ENCODE measurements around the gene LMAN2.

Gene LMAN2, protein sequence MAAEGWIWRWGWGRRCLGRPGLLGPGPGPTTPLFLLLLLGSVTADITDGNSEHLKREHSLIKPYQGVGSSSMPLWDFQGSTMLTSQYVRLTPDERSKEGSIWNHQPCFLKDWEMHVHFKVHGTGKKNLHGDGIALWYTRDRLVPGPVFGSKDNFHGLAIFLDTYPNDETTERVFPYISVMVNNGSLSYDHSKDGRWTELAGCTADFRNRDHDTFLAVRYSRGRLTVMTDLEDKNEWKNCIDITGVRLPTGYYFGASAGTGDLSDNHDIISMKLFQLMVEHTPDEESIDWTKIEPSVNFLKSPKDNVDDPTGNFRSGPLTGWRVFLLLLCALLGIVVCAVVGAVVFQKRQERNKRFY

DNA sequence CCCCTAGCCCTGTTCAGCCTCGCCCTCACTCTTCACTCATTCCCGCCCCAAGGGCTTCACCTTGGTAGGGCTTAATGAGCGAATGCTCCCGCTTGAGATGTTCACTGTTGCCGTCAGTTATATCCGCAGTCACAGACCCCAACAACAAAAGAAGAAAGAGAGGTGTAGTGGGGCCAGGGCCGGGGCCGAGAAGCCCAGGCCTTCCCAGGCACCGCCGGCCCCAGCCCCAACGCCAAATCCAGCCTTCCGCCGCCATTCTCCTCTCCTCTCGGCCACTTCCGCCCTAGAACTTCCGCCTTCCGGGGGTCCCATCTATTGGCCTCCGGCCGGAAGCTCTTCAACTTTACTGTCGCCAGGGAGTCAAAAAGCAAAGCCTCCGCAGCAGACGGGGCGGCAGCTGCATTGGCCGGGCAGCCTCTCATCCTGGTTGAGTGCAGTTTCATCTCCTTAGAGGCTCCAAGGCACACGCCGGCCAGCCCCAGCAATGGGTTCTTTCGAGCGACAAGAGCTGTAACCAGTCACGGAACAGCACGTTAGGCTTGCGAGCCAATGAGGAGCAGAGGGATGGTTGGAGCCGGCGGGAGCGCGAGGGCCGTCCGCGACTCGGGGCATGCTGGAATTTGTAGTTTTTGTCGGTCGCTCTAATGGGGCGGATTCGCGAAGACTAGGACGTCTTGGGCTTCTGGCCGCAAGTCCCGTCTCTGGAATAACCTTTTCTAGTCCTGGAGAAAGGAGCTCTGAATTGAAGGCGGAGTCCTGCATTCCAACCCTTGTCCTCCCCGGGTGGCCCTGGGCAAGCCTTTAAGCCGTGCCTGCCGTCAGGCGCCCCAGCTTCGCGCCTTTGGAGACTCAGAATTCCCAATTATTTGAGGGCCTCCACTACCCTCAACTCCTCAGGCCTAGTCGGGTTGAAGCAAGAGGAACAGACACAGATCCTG is at the start of gene LMAN2:
TSS of gene LMAN2 (minus strand) at position 277 of the 938 bp plus-strand sequence. CDS start at position 256, 21 bp downstream.
- Histone ChIP-seq H3K4me3 (ENCODE audit: severe bottlenecking) (peak within 1 kb of the TSS; percentile 77), H3K9me3 (ENCODE audit: severe bottlenecking) (no peaks in the 10 kb centered on the region), H3K27ac (ENCODE audit: poor library complexity, severe bottlenecking) (peak within 1 kb of the TSS; percentile 69), H3K4me1 (ENCODE audit: insufficient read depth, poor library complexity, severe bottlenecking) (peaks cover 12% of the 10 kb centered on the region), H3K36me3 (ENCODE audit: low read depth) (peaks cover 39% of the 10 kb centered on the region), H3K27me3 (ENCODE audit: insufficient read depth, poor library complexity, severe bottlenecking) (no peaks in the 10 kb centered on the region)
- DNase-seq (ENCODE audit: low spot score) (peak; percentile 96), ATAC-seq (ENCODE audit: low read depth) (peak; percentile 99)
- TF ChIP-seq, protein P1, sequence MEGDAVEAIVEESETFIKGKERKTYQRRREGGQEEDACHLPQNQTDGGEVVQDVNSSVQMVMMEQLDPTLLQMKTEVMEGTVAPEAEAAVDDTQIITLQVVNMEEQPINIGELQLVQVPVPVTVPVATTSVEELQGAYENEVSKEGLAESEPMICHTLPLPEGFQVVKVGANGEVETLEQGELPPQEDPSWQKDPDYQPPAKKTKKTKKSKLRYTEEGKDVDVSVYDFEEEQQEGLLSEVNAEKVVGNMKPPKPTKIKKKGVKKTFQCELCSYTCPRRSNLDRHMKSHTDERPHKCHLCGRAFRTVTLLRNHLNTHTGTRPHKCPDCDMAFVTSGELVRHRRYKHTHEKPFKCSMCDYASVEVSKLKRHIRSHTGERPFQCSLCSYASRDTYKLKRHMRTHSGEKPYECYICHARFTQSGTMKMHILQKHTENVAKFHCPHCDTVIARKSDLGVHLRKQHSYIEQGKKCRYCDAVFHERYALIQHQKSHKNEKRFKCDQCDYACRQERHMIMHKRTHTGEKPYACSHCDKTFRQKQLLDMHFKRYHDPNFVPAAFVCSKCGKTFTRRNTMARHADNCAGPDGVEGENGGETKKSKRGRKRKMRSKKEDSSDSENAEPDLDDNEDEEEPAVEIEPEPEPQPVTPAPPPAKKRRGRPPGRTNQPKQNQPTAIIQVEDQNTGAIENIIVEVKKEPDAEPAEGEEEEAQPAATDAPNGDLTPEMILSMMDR (IDR thresholded peaks at IDR 0.05; ENCODE audit: poor library complexity, severe bottlenecking): no peak

DNA sequence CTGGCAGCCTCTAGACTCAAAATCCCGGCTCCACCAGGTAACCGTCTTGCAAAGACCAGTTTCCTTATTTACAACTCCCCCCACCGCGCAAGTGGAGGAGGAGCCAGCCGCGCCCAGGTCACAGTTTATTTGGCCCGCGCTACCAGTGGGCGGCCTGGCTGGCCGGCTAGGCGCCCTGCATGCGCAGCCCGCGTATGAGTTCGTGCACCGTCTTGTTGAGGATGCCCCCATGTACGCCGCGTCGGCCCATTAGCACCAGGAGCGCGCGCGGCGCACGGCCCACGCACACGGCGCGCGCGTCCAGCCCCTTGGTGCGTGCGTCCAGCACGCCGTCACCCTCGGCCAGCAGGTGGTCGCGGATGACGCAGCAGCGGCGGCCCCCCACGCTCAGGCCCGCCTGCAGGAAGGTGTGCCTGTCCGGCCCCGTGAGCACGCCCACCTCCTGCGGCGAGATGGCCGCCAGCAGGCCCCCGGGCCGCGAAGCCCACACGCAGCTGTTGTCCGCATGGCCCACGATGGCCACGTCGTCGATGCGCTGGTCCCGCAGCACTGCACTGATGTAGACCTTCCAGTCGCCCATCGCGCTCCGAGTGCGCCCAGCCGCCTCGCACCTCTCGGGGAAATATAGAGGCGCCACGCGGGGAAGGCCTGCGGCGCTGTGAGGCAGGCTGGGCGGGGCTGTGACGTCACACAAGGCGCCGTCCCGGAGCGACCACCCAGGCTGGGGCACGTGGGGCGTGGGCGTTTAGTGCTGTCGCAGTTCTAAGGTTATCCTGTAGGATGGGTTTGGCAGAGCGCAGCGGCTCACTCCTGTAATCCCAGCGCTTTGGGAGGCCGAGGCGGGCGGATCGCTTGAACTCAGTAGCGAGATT is 48.8 kb upstream of the LMAN2 start, which contains the start of gene PFN3:
TSS of gene PFN3 (minus strand) at position 665 of the 872 bp plus-strand sequence. CDS start at position 580, 85 bp downstream.
- Histone ChIP-seq H3K4me3 (ENCODE audit: severe bottlenecking) (no peak within 1 kb of the TSS), H3K27me3 (ENCODE audit: insufficient read depth, poor library complexity, severe bottlenecking) (no peaks in the 10 kb centered on the region), H3K9me3 (ENCODE audit: severe bottlenecking) (no peaks in the 10 kb centered on the region), H3K36me3 (ENCODE audit: low read depth) (no peaks in the 10 kb centered on the region; the same call in 1 of the 2 replicates), H3K27ac (ENCODE audit: poor library complexity, severe bottlenecking) (no peak within 1 kb of the TSS), H3K4me1 (ENCODE audit: insufficient read depth, poor library complexity, severe bottlenecking) (peaks cover 5% of the 10 kb centered on the region)
- ATAC-seq (ENCODE audit: low read depth) (no peak), DNase-seq (ENCODE audit: low spot score) (no peak)
- TF ChIP-seq, protein P1 (IDR thresholded peaks at IDR 0.05; ENCODE audit: poor library complexity, severe bottlenecking): no peak

DNA sequence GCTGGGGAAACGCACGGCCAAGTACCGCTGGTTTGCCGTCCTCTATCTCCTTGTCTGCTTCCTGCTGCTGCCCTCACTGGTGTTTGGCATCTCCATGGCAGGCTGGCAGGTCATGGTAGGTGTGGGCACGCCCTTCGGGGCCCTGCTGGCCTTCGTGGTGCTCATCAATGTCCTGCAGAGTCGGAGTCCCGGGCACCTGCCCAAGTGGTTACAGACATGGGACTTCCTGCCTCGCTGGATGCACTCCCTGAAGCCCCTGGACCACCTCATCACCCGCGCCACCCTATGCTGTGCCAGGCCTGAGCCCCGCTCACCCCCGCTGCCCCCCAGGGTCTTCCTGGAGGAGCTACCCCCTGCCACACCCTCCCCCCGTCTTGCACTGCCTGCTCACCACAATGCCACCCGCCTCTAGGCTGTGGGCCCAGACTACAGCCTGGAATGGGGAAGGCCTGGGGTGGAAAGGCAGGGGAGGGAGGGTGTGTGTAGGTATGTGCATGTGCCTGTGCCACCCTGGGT is 46.5 kb upstream of the LMAN2 start:
- Histone ChIP-seq H3K9me3 (ENCODE audit: severe bottlenecking) (no peaks in the 10 kb centered on the region), H3K27ac (ENCODE audit: poor library complexity, severe bottlenecking) (no peak overlapping the region), H3K27me3 (ENCODE audit: insufficient read depth, poor library complexity, severe bottlenecking) (no peaks in the 10 kb centered on the region), H3K4me3 (ENCODE audit: severe bottlenecking) (no peak overlapping the region), H3K36me3 (ENCODE audit: low read depth) (no peaks in the 10 kb centered on the region; the same call in 1 of the 2 replicates), H3K4me1 (ENCODE audit: insufficient read depth, poor library complexity, severe bottlenecking) (peaks cover 5% of the 10 kb centered on the region)
- TF ChIP-seq, protein P1 (IDR thresholded peaks at IDR 0.05; ENCODE audit: poor library complexity, severe bottlenecking): no peak
- no peak for DNase-seq (ENCODE audit: low spot score)
- no peak for ATAC-seq (ENCODE audit: low read depth)

DNA sequence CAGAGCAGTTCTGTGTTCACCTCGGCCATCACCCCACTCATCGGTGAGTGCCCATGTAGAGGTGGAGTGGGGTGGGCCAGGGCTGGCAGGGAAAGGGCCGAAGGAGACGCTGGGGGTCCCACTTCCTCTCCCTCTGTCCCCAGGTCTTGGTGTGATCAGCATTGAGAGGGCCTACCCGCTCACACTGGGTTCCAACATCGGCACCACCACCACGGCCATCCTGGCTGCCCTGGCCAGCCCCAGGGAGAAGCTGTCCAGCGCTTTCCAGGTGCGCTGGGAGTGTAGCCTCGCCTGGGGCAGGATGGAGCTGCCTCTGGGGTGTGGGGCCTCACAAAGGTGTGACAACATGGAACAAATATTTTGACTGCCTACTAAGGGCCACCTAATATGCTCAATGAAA is 45.3 kb upstream of the LMAN2 start:
- H3K27ac ChIP-seq (ENCODE audit: poor library complexity, severe bottlenecking): no peak overlapping the region
- no peaks in the 10 kb centered on the region for H3K4me1 ChIP-seq (ENCODE audit: insufficient read depth, poor library complexity, severe bottlenecking)
- no peaks in the 10 kb centered on the region for H3K27me3 ChIP-seq (ENCODE audit: insufficient read depth, poor library complexity, severe bottlenecking)
- no peak overlapping the region for H3K4me3 ChIP-seq (ENCODE audit: severe bottlenecking)
- ATAC-seq (ENCODE audit: low read depth) (no peak), DNase-seq (ENCODE audit: low spot score) (no peak)
- TF ChIP-seq, protein P1 (IDR thresholded peaks at IDR 0.05; ENCODE audit: poor library complexity, severe bottlenecking): no peak
- no peaks in the 10 kb centered on the region; the same call in 1 of the 2 replicates for H3K36me3 ChIP-seq (ENCODE audit: low read depth)
- no peaks in the 10 kb centered on the region for H3K9me3 ChIP-seq (ENCODE audit: severe bottlenecking)
